GM19324 (cell line): ENCODE results near the gene BBS9.

Experiments
- ATAC-seq: cut with Tn5 transposase; IDR thresholded peaks from one replicate; pipeline ENCODE4 v1.9.1; 2021; ENCODE audit warnings: mild to moderate bottlenecking, moderate library complexity; ENCODE audit not compliant: unreplicated experiment, low FRiP score

The BBS9 gene

GRCh38 chr7:33422825-33423645, 293.7 kb downstream of the BBS9 start:
- ATAC-seq: peak; percentile 40

- peak; percentile 78 for ATAC-seq
Observed at GRCh38 chr7:33423646-33424020, 294.3 kb downstream of the BBS9 start.

GRCh38 chr7:33425395-33425794, 296.0 kb downstream of the BBS9 start:
- no peak for ATAC-seq

GRCh38 chr7:33425929-33426678, 296.7 kb downstream of the BBS9 start:
- no peak for ATAC-seq

GRCh38 chr7:33428415-33428814, 299.1 kb downstream of the BBS9 start:
- no peak for ATAC-seq

GRCh38 chr7:33431543-33431942, 302.2 kb downstream of the BBS9 start:
- no peak for ATAC-seq

- no peak for ATAC-seq
Observed at GRCh38 chr7:33432821-33433220, 303.5 kb downstream of the BBS9 start.

- no peak for ATAC-seq
Observed at GRCh38 chr7:33433357-33433756, 304.0 kb downstream of the BBS9 start.

- no peak for ATAC-seq
Observed at GRCh38 chr7:33444511-33444910, 315.1 kb downstream of the BBS9 start.

- no peak for ATAC-seq
Observed at GRCh38 chr7:33446551-33446950, 317.2 kb downstream of the BBS9 start.

- ATAC-seq: no peak
Observed at GRCh38 chr7:33448035-33448434, 318.7 kb downstream of the BBS9 start.

- no peak for ATAC-seq
Observed at GRCh38 chr7:33449847-33450246, 320.5 kb downstream of the BBS9 start.

- ATAC-seq: no peak
Observed at GRCh38 chr7:33452805-33453502, 323.6 kb downstream of the BBS9 start.

- no peak for ATAC-seq
Observed at GRCh38 chr7:33457039-33457438, 327.7 kb downstream of the BBS9 start.

GRCh38 chr7:33458581-33458980, 329.2 kb downstream of the BBS9 start:
- no peak for ATAC-seq

- ATAC-seq: no peak
Observed at GRCh38 chr7:33459340-33459751, 330.0 kb downstream of the BBS9 start.

- no peak for ATAC-seq
Observed at GRCh38 chr7:33463131-33463530, 333.8 kb downstream of the BBS9 start.

- ATAC-seq: no peak
Observed at GRCh38 chr7:33466203-33466602, 336.8 kb downstream of the BBS9 start.

GRCh38 chr7:33471636-33472242, 342.4 kb downstream of the BBS9 start:
- ATAC-seq: no peak

- no peak for ATAC-seq
Observed at GRCh38 chr7:33472348-33473025, 343.1 kb downstream of the BBS9 start.
